Kidney tubule cell (primary cell): ENCODE results near the gene MPO.

Experiments used
- DNase-seq: peaks from one replicate; pipeline ENCODE4 v3.0.0-alpha.2; 2018; ENCODE audit warnings: low spot score

Gene MPO

GRCh38 chr17:58231641-58232040 lies 49.1 kb downstream of the MPO start:
- peak; percentile 40 for DNase-seq

- DNase-seq: no peak
Measured at GRCh38 chr17:58229881-58230280, 50.9 kb downstream of the MPO start.

GRCh38 chr17:58229384-58229783 lies 51.4 kb downstream of the MPO start:
- no peak for DNase-seq

GRCh38 chr17:58228679-58229078 lies 52.1 kb downstream of the MPO start:
- DNase-seq: no peak

- no peak for DNase-seq
Measured at GRCh38 chr17:58227733-58228132, 53.0 kb downstream of the MPO start.

GRCh38 chr17:58224315-58224714 lies 56.4 kb downstream of the MPO start:
- peak; percentile 85 for DNase-seq
